ENCODE data around the gene ARHGAP18. TPM values are rescaled to one million over a fixed set of nuclear protein-coding genes. Genes with fewer than 3 reads are reported as not detected.
"Not testable (repeated sequence)": the region's sequence is repeated elsewhere in the genome, so short reads cannot be mapped to it uniquely, and the experiment has no call there.

The ARHGAP18 gene
- polyA plus RNA-seq, 3 donors = 7.6 to 13.8 (median 13.0) TPM

- no peak overlapping the region for H3K27ac ChIP-seq (ENCODE audit: low read depth, low read length)
- WGBS, 3 donors = 76 to 82% (median 81%) methylated on average over 3 of the region's 3 CpGs
Observed at GRCh38 chr6:129577691-129578090, 132.3 kb downstream of the ARHGAP18 start.

- no peak overlapping the region for H3K27ac ChIP-seq (ENCODE audit: low read depth, low read length)
- 87 to 91% (median 89%) methylated on average over 4 of the region's 4 CpGs for WGBS, 3 donors
Observed at GRCh38 chr6:129576456-129576855, 133.5 kb downstream of the ARHGAP18 start.

- H3K27ac ChIP-seq (ENCODE audit: low read depth, low read length) = no peak overlapping the region
- 30 to 38% (median 35%) methylated on average over 10 of the region's 10 CpGs for WGBS, 3 donors
Observed at GRCh38 chr6:129575378-129576118, 134.4 kb downstream of the ARHGAP18 start.

GRCh38 chr6:129574605-129575004 is 135.4 kb downstream of the ARHGAP18 start:
- 95 to 99% (median 96%) methylated on average over 5 of the region's 5 CpGs for WGBS, 3 donors

GRCh38 chr6:129570929-129571328 is 139.0 kb downstream of the ARHGAP18 start:
- not testable (repeated sequence) for H3K27ac ChIP-seq (ENCODE audit: low read depth, low read length)
- WGBS, 3 donors = 98 to 100% (median 100%) methylated on average over 1 of the region's 1 CpG

More at GRCh38 chr6:129574605-129575004, 135.4 kb downstream of the ARHGAP18 start:
- not testable (repeated sequence) for H3K27ac ChIP-seq (ENCODE audit: low read depth, low read length)

- WGBS, 3 donors = 84 to 96% (median 91%) methylated on average over 4 of the region's 4 CpGs
Observed at GRCh38 chr6:129568015-129568414, 142.0 kb downstream of the ARHGAP18 start.

GRCh38 chr6:129567374-129567773 is 142.6 kb downstream of the ARHGAP18 start:
- WGBS, 3 donors = 75 to 85% (median 80%) methylated on average over 5 of the region's 5 CpGs
- H3K27ac ChIP-seq (ENCODE audit: low read depth, low read length) = no peak overlapping the region

More at GRCh38 chr6:129568015-129568414, 142.0 kb downstream of the ARHGAP18 start:
- no peak overlapping the region for H3K27ac ChIP-seq (ENCODE audit: low read depth, low read length)

- WGBS, 3 donors = 43 to 74% (median 57%) methylated on average over 2 of the region's 2 CpGs
- no peak overlapping the region for H3K27ac ChIP-seq (ENCODE audit: low read depth, low read length)
Observed at GRCh38 chr6:129565811-129566210, 144.2 kb downstream of the ARHGAP18 start.

GRCh38 chr6:129565366-129565765 is 144.6 kb downstream of the ARHGAP18 start:
- 78 to 89% (median 85%) methylated on average over 4 of the region's 4 CpGs for WGBS, 3 donors
- no peak overlapping the region for H3K27ac ChIP-seq (ENCODE audit: low read depth, low read length)

GRCh38 chr6:129558248-129558647 is 151.7 kb downstream of the ARHGAP18 start:
- no peak overlapping the region for H3K27ac ChIP-seq (ENCODE audit: low read depth, low read length)
- WGBS, 3 donors = 81 to 95% (median 89%) methylated on average over 1 of the region's 1 CpG

GRCh38 chr6:129555206-129555832 is 154.7 kb downstream of the ARHGAP18 start:
- no peak overlapping the region for H3K27ac ChIP-seq (ENCODE audit: low read depth, low read length)
- WGBS, 3 donors = 75 to 85% (median 81%) methylated on average over 5 of the region's 5 CpGs

GRCh38 chr6:129552413-129552812 is 157.6 kb downstream of the ARHGAP18 start:
- WGBS, 3 donors = 94 to 95% (median 95%) methylated on average over 2 of the region's 2 CpGs
- no peak overlapping the region for H3K27ac ChIP-seq (ENCODE audit: low read depth, low read length)

GRCh38 chr6:129551486-129551885 is 158.5 kb downstream of the ARHGAP18 start:
- H3K27ac ChIP-seq (ENCODE audit: low read depth, low read length) = no peak overlapping the region
- WGBS, 3 donors = 90 to 100% (median 94%) methylated on average over 1 of the region's 1 CpG

GRCh38 chr6:129546702-129547101 is 163.3 kb downstream of the ARHGAP18 start:
- H3K27ac ChIP-seq (ENCODE audit: low read depth, low read length) = no peak overlapping the region
- WGBS, 3 donors = 87 to 89% (median 88%) methylated on average over 4 of the region's 4 CpGs

- WGBS, 3 donors = 94 to 96% (median 95%) methylated on average over 8 of the region's 8 CpGs
- no peak overlapping the region for H3K27ac ChIP-seq (ENCODE audit: low read depth, low read length)
Observed at GRCh38 chr6:129544892-129545612, 164.9 kb downstream of the ARHGAP18 start.

- no peak overlapping the region for H3K27ac ChIP-seq (ENCODE audit: low read depth, low read length)
- 72 to 86% (median 78%) methylated on average over 2 of the region's 2 CpGs for WGBS, 3 donors
Observed at GRCh38 chr6:129543981-129544380, 166.0 kb downstream of the ARHGAP18 start.

GRCh38 chr6:129542705-129543104 is 167.3 kb downstream of the ARHGAP18 start:
- no peak overlapping the region for H3K27ac ChIP-seq (ENCODE audit: low read depth, low read length)
- 59 to 77% (median 61%) methylated on average over 2 of the region's 2 CpGs for WGBS, 3 donors

GRCh38 chr6:129539032-129539431 is 170.9 kb downstream of the ARHGAP18 start:
- no peak overlapping the region for H3K27ac ChIP-seq (ENCODE audit: low read depth, low read length)
- WGBS, 3 donors = 60 to 84% (median 74%) methylated on average over 2 of the region's 2 CpGs

- H3K27ac ChIP-seq (ENCODE audit: low read depth, low read length) = no peak overlapping the region
Observed at GRCh38 chr6:129536271-129536670, 173.7 kb downstream of the ARHGAP18 start.

Data from adipose tissue (tissue), 3 donors.